Middle frontal gyrus (tissue), 1 donor: Measurements from ENCODE around the gene SELENOH.

ENCODE experiments used
- DNase-seq: peaks from one replicate; pipeline ENCODE4 v3.0.0-alpha.2; 2015; ENCODE audit warnings: low spot score; ENCODE audit errors: extremely low spot score

Gene SELENOH

GRCh38 chr11:57781529-57781943 is 40.2 kb downstream of the SELENOH start:
- DNase-seq, result no peak

- no peak for DNase-seq
Observed at GRCh38 chr11:57785072-57785471, 43.8 kb downstream of the SELENOH start.

GRCh38 chr11:57786436-57786835 is 45.1 kb downstream of the SELENOH start:
- no peak for DNase-seq

DNA sequence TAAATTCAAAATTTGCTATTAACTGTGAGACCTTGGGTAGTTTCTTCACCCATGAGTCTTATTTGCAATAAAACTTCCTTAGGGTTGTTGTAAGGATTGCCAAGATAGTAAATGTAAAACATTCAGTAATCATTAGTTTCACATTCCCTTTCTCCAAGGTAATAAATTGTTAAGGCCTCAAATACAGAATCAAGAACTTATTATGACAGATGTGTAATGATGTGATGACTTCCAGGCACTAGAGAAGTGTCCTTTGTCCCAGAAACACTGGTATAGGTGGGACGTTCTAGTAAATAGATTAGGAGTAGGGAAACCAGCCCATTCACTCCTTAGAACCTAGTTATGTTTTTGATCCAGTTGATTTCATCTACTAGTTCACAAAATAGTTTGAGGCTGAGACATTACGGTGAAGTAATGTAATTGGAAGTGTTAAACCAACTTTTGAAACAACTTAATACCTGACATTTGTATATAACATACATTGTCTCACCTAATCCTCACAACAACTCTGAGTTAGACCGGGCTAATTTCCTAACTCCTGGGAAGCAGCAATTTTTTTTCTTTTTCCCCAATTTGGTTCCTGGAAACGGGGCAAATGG is 45.8 kb downstream of the SELENOH start:
- no peak for DNase-seq

DNA sequence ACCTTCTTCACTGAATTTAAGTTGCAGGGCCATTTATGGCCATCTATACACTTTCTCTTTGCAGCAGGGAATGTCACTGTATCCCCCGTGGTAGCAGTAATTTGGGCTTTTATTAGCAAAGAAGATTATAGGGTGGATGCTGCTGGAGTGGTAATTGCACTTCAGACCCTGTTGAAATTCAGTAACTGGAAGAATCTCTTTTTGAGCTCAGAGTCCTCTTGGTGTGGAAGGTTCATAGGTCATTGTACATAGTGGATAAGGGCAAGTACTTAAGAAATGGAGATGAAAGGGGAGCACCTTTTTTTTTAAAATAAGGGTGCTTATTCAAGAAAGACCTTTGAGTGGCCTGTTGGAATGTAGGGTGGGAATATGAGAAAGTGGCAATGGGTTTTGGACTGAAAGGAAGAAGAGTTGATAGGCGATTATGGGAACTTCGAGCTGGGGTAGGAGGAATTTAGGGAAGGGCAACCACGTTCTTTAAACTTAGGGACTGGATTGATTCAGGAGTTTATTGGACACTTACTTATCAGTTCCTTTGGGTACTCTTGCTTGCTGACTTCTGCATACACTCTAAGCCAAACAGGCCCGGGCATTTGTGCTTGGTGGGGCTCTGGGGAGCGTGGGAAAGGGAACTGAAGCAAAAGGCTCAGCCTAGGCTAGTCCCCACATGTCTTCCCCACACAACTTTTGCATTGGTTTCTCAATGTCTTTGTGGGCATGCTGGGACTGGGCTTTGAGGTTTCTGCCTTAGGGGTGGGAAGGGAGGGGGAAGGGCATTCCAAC is 46.8 kb downstream of the SELENOH start:
- DNase-seq, result no peak

GRCh38 chr11:57788703-57789088 is 47.4 kb downstream of the SELENOH start:
- no peak for DNase-seq

DNA sequence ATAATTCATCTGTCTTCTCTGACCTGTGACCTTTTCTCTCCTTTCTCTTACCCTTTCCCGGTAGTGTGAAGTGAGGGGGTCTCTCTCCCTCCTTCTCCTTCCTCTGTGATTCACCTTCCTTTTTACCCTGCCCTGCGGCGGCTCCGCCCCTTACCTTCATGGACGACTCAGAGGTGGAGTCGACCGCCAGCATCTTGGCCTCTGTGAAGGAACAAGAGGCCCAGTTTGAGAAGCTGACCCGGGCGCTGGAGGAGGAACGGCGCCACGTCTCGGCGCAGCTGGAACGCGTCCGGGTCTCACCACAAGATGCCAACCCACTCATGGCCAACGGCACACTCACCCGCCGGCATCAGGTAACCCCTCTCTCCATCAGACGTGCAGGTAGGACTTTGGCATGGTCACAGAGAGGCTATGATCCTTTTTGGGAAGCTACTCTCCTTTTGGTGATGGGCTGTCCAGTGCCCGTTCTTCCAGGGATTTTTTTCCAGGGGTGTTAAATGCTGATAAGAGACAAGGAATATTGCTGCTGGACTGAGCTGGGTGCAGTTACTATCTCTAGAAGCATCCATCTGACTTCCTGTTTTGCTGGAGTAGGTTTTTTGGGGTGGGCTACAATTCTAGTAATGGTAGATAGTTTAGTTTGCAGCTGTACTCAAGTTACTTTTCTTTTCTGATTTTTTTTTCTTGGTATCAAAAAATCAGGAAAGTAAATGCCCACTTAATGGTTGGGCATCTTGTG is 50.2 kb downstream of the SELENOH start:
- DNase-seq, result no peak

GRCh38 chr11:57792060-57792541 is 50.8 kb downstream of the SELENOH start:
- no peak for DNase-seq

DNA sequence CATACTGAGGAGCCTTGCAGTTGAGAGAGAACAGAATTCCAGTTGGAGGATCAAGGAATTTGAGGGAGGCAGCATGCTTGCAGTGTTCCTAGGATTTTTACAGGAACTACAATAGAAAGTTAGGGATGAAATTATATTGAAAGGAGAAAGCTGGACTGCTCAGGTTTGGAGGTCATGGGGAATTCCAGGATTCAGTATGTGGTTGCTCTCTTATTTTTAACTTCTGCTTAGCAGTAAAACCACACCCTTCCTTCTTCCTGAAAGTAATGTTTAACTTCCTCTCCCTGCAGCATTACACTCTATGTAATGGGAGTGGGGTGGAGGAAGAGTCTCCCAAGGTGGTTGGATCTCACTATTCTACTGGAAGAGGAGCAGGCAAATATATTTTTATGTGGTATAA is 51.6 kb downstream of the SELENOH start:
- no peak for DNase-seq
